H9 (cell line): ENCODE data around the gene TIGD1. TPM values are rescaled to one million over a fixed set of nuclear protein-coding genes. Genes with fewer than 3 reads are reported as not detected.

Experiments used
- DNase-seq: peaks from one replicate; pipeline ENCODE4 v3.0.0-alpha.2; 2017
- H2AFZ ChIP-seq: one replicate; pipeline ENCODE4 v1.6.1; 2013; ENCODE audit warnings: mild to moderate bottlenecking, low read length, control low read depth, moderate library complexity
- H2AK5ac ChIP-seq: 2 replicates; pipeline ENCODE4 v1.6.1; 2013; ENCODE audit warnings: low read length, control low read depth, mixed read lengths; ENCODE audit not compliant: insufficient read length
- H2BK120ac ChIP-seq: one replicate; pipeline ENCODE4 v1.6.1; 2013; ENCODE audit warnings: low read depth, mild to moderate bottlenecking, low read length, control low read depth, inconsistent platforms; ENCODE audit not compliant: poor library complexity, severe bottlenecking
- H2BK12ac ChIP-seq: 2 replicates; pipeline ENCODE4 v1.6.1; 2013; ENCODE audit warnings: low read length, control low read depth, mixed read lengths, low read depth; ENCODE audit not compliant: insufficient read length
- H2BK15ac ChIP-seq: 2 replicates; pipeline ENCODE4 v1.6.1; 2013; ENCODE audit warnings: low read depth, low read length, control low read depth
- H2BK20ac ChIP-seq: one replicate; pipeline ENCODE4 v1.6.1; 2013; ENCODE audit warnings: low read depth, mild to moderate bottlenecking, low read length, control low read depth, inconsistent platforms; ENCODE audit not compliant: poor library complexity, severe bottlenecking
- H2BK5ac ChIP-seq: 2 replicates; pipeline ENCODE4 v1.6.1; 2013; ENCODE audit warnings: low read length, control low read depth, mixed read lengths; ENCODE audit not compliant: insufficient read length
- H3K14ac ChIP-seq: 2 replicates; pipeline ENCODE4 v1.6.1; 2013; ENCODE audit warnings: low read length, control low read depth; ENCODE audit not compliant: insufficient read depth
- H3K18ac ChIP-seq: 2 replicates; pipeline ENCODE4 v1.6.1; 2013; ENCODE audit warnings: low read depth, mild to moderate bottlenecking, mixed read lengths, low read length, control low read depth; ENCODE audit not compliant: insufficient read length
- H3K23ac ChIP-seq: 2 replicates; pipeline ENCODE4 v1.6.1; 2013; ENCODE audit warnings: low read length, control low read depth, mixed read lengths, low read depth; ENCODE audit not compliant: insufficient read length
- H3K23me2 ChIP-seq: 2 replicates; pipeline ENCODE4 v1.6.1; 2013; ENCODE audit warnings: low read depth, mild to moderate bottlenecking, mixed read lengths, low read length, control low read depth; ENCODE audit not compliant: insufficient read length, poor library complexity, severe bottlenecking
- H3K27ac ChIP-seq: 2 replicates; pipeline ENCODE4 v1.5.1; 2013; ENCODE audit warnings: low read length, control low read depth, mixed read lengths, low read depth; ENCODE audit not compliant: insufficient read length
- H3K27me3 ChIP-seq: 2 replicates; pipeline ENCODE4 v1.6.1; 2013; ENCODE audit warnings: low read length, control low read depth, inconsistent platforms; ENCODE audit not compliant: insufficient read depth
- H3K4ac ChIP-seq: 2 replicates; pipeline ENCODE4 v1.6.1; 2013; ENCODE audit warnings: low read depth, mild to moderate bottlenecking, control low read depth, inconsistent platforms, low read length, moderate library complexity
- H3K4me1 ChIP-seq: 2 replicates; pipeline ENCODE4 v1.6.1; 2013; ENCODE audit warnings: low read length, control low read depth, inconsistent platforms; ENCODE audit not compliant: insufficient read depth
- H3K4me2 ChIP-seq: 2 replicates; pipeline ENCODE4 v1.6.1; 2013; ENCODE audit warnings: low read length, control low read depth, mixed read lengths; ENCODE audit not compliant: insufficient read length, insufficient read depth
- H3K56ac ChIP-seq: 2 replicates; pipeline ENCODE4 v1.6.1; 2013; ENCODE audit warnings: low read depth, mild to moderate bottlenecking, mixed read lengths, low read length, control low read depth; ENCODE audit not compliant: insufficient read length
- H3K79me1 ChIP-seq: 2 replicates; pipeline ENCODE4 v1.6.1; 2013; ENCODE audit warnings: low read depth, mild to moderate bottlenecking, moderate library complexity, low read length, control low read depth, inconsistent platforms; ENCODE audit not compliant: insufficient read depth, poor library complexity, severe bottlenecking
- H3K79me2 ChIP-seq: 2 replicates; pipeline ENCODE4 v1.6.1; 2013; ENCODE audit warnings: low read length, control low read depth, inconsistent platforms; ENCODE audit not compliant: insufficient read depth
- H3K9ac ChIP-seq: 2 replicates; pipeline ENCODE4 v1.6.1; 2013; ENCODE audit warnings: low read length, control low read depth, mixed read lengths; ENCODE audit not compliant: insufficient read length; ENCODE audit errors: extremely low read depth
- H3K9me3 ChIP-seq: one replicate; pipeline ENCODE4 v1.6.1; 2013; ENCODE audit warnings: low read depth, low read length, inconsistent platforms; ENCODE audit not compliant: control insufficient read depth
- H3T11ph ChIP-seq: one replicate; pipeline ENCODE4 v1.6.1; 2013; ENCODE audit warnings: mild to moderate bottlenecking, low read length, control low read depth, inconsistent platforms
- H4K20me1 ChIP-seq: one replicate; pipeline ENCODE4 v1.6.1; 2013; ENCODE audit not compliant: control insufficient read depth, insufficient read length, insufficient read depth
- H4K5ac ChIP-seq: 2 replicates; pipeline ENCODE4 v1.6.1; 2013; ENCODE audit warnings: low read depth, mild to moderate bottlenecking, mixed read lengths, low read length, control low read depth; ENCODE audit not compliant: insufficient read length
- H4K8ac ChIP-seq: replicated peaks from 2 replicates; pipeline ENCODE4 v1.6.1; 2013; ENCODE audit warnings: low read length, control low read depth, mixed read lengths, low read depth; ENCODE audit not compliant: insufficient read length
- H4K91ac ChIP-seq: 2 replicates; pipeline ENCODE4 v1.6.1; 2013; ENCODE audit warnings: low read depth, mild to moderate bottlenecking, moderate library complexity, mixed read lengths, low read length, control low read depth; ENCODE audit not compliant: insufficient read length
- H3K27ac Mint-ChIP-seq, 3 experiments: 2 replicates in 2 of 3; 3 replicates in 1 of 3; pipeline ENCODE4 v1.8.0; 2020 to 2021; ENCODE audit warnings: mixed read lengths in 3 of 3, mild to moderate bottlenecking in 1 of 3, moderate library complexity in 1 of 3
- H3K27me3 Mint-ChIP-seq: 2 replicates; pipeline ENCODE4 v1.8.0; 2021; ENCODE audit warnings: low read depth, mild to moderate bottlenecking, moderate library complexity, mixed read lengths
- H3K36me3 Mint-ChIP-seq, 3 experiments: 2 replicates in 2 of 3; 3 replicates in 1 of 3; pipeline ENCODE4 v1.8.0; 2020 to 2021; ENCODE audit warnings: low read depth in 3 of 3, mixed read lengths in 3 of 3; ENCODE audit not compliant: insufficient read depth in 1 of 3
- H3K4me1 Mint-ChIP-seq, 2 experiments: 2 replicates each; pipeline ENCODE4 v1.8.0; 2020; ENCODE audit warnings: mixed read lengths in 2 of 2
- H3K4me3 Mint-ChIP-seq, 2 experiments: 2 replicates in 1 of 2; 3 replicates in 1 of 2; pipeline ENCODE4 v1.8.0; 2020 to 2021; ENCODE audit warnings: mild to moderate bottlenecking in 2 of 2, mixed read lengths in 2 of 2, moderate library complexity in 1 of 2
- H3K9me3 Mint-ChIP-seq, 2 experiments: 2 replicates in 1 of 2; 3 replicates in 1 of 2; pipeline ENCODE4 v1.8.0; 2020; ENCODE audit warnings: mild to moderate bottlenecking in 2 of 2, mixed read lengths in 2 of 2, moderate library complexity in 1 of 2
- CTCF ChIP-seq: fragments of 200-600 bp; sonication (generic); conservative IDR thresholded peaks from 3 replicates; pipeline ENCODE4 v1.8.0; 2021; ENCODE audit warnings: antibody characterized with exemption, mild to moderate bottlenecking
- WGBS: extraction: QIAGEN DNeasy Blood & Tissue Kit; methylation state at CpG from one replicate; pipeline ENCODE4 v1.1.7; 2013; ENCODE audit warnings: missing lambda C conversion rate, low lambda C conversion rate, mixed read lengths; ENCODE audit not compliant: insufficient read length; ENCODE audit errors: extremely low coverage; 5-methylcytosine and 5-hydroxymethylcytosine counted together
- total RNA-seq: library from RNA; stranded (reverse); gene quantifications from 2 replicates; pipeline ENCODE4 v1.2.1, GENCODE V29; 2021

The TIGD1 gene
- total RNA-seq, 1 experiment from 2014 or later: 6.3 TPM

- Histone ChIP-seq H3K9ac (no peak overlapping the region), H3K18ac (no peak overlapping the region), H2AFZ (no peak overlapping the region), H3K27me3 (peaks cover 15% of the 10 kb centered on the region), H2BK12ac (no peak overlapping the region), H3T11ph (no peak overlapping the region), H2AK5ac (no peak overlapping the region), H4K91ac (no peak overlapping the region), H4K20me1 (no peaks in the 10 kb centered on the region), H3K79me1 (no peaks in the 10 kb centered on the region), H3K14ac (no peak overlapping the region; the same call in 1 of the 2 replicates), H3K23me2 (peaks cover 14% of the 10 kb centered on the region), H2BK20ac (no peak overlapping the region), H4K8ac (no peak overlapping the region), H3K79me2 (no peaks in the 10 kb centered on the region), H4K5ac (no peak overlapping the region), H3K4me2 (peak overlapping the region; percentile 42), H3K23ac (no peak overlapping the region), H3K9me3 (no peaks in the 10 kb centered on the region), H2BK15ac (no peak overlapping the region), H3K4me1 (no peaks in the 10 kb centered on the region), H3K56ac (no peak overlapping the region), H2BK120ac (no peak overlapping the region), H2BK5ac (no peak overlapping the region), H3K27ac (no peak overlapping the region), H3K4ac (no peak overlapping the region)
- TF ChIP-seq CTCF: no peak
- Mint-ChIP-seq H3K9me3 (no peaks in the 10 kb centered on the region), H3K36me3 (peaks cover 0 to 1% (median 0%) of the 10 kb centered on the region in 3 experiments; a peak in 1 of 7 replicates), H3K4me1 (peaks cover 9 to 26% of the 10 kb centered on the region in 2 experiments), H3K4me3 (peak overlapping the region; percentile 9 to 72), H3K27ac (no peak overlapping the region), H3K27me3 (peaks cover 79% of the 10 kb centered on the region)
- WGBS: no CpG with 5 or more reads among the region's 16 CpGs
- no peak for DNase-seq
Observed at GRCh38 chr2:232523402-232523681, 27.0 kb downstream of the TIGD1 start.
